GM18870 (cell line): Measurements from ENCODE around the gene GABARAPL1.

ENCODE experiments used
- ATAC-seq: cut with Tn5 transposase; IDR thresholded peaks from one replicate; pipeline ENCODE4 v1.9.1; 2021; ENCODE audit warnings: moderate library complexity; ENCODE audit not compliant: unreplicated experiment

GABARAPL1 gene

DNA sequence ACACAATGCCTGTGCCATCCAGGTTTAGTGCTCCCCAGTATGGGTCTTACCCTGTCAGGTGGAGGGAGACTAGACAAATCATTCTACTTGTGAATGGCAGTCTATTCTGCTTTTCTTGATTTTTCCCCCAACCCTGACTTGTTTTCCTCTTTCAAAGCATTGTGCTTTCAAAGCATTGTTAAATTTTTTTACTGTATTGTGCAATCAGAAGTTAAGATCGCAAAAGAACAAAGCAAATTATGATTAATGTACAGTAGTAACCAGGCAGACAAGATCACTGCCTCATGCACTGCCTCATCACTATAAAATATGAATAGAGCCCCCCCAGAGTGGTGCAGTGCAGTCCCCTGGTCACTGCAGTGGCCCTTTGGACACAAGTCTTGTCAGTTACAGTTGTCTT, 14.1 kb downstream of the GABARAPL1 start:
- ATAC-seq, result no peak

DNA sequence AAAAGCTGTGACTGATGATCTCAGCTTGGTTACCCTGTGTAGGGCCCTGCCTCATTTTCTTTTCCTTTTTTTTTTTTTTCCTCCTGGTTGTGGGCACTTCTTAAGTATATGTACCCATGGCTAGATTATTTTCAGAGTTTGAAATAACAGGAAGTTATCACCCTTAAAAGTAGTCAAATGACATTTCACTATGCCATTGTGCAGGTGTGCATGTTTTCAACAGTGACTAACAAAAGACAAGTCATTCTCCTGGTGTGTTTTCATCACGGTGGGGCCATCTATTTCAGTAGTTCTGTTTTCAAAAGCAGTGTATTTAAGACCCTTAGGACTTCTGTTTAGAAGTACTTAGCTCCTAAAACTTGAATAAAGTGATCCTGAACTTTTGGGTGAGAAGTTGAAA, 15.0 kb downstream of the GABARAPL1 start:
- no peak for ATAC-seq

DNA sequence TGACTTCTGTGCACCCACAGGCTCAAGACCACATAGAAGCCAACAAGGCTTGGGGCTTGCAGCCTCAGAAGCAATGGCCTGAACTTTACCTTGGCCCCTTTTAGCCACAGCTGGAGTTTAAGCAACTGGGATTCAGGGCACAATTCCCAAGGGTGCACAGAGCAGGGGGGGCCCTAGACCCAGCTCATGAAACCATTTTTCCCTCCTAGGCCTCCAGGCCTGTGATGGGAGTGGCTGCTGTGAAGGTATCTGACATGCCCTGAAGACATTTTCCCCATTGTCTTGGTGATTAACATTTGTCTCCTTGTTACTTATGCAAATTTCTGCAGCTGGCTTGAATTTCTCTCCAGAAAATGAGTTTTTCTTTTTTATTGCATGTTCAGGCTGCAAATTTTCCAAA, 21.9 kb downstream of the GABARAPL1 start:
- ATAC-seq, result no peak

DNA sequence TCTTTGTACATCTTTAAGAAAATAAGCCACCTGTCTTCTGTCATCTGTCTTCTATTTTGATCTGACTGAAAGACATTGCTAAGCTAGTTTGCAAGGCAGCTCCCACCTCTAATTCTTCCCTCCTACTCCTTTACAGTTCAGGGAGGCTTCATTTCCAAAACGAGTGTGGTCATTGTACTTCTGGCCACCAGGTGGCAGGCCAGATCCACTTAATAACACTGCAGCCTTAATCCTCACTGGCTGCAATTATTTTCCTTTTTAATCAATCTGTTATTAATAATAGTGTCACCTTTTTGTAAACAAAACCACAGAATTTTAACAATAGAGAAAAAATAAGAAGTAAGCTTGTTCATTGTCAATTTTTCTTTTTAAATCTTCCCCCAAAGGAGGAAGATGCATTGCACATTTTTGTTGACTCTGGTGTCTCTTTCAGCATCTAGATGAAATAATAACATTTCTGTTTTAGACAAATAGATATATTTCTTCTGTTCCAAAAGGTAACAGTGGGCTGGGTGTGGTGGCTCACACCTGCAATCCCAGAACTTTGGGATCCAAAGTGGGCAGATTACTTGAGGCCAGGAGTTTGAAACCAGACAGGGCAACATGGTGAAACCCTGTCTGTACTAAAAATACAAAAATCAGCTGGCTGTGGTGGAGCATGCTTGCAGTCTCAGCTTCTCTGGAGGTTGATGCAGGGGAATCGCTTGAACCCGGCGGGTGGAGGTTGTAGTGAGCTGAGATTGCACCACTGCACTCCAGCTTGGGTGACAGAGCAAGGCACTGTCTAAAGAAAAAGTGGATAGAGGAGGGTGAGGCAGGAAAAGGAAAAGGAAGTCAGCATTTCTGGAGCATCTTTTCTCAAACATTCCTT, 23.3 kb downstream of the GABARAPL1 start:
- ATAC-seq, result no peak

DNA sequence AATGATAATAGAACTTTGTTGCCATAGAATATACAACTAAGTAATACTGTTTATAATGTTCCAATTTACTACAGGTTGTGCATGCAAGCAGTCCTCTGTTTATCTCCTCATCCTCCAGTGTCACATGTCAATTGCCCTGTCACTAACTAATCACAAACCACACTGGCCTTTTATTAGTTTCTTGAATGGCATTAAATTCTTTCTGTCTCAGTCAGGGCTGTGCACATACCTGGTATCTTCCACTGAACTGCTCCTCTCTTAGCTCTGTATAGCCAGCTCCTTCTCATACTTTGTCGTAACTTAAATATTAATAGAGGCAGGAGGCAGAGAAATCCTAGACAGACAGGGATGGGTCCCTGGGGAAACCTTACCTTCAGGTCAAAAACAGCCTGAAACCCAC, 24.0 kb downstream of the GABARAPL1 start:
- no peak for ATAC-seq

DNA sequence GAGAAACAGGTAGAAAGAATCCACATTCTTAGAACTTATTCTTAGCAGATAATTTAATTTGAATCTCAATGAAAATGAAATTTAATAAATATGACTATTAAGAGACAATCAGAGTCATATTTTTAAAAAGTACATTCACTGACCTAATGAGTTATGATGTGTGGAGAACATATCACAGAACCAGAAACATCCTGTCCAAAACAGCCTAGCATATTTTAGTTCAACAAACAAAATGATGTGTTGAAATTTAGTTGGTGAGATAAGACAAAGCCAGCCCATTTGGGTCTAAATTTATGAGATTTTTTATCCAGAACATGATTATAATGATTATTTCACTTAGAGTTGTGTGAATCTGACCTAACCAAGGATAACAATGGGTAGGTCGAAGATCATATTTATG, 25.8 kb downstream of the GABARAPL1 start:
- ATAC-seq, result no peak

DNA sequence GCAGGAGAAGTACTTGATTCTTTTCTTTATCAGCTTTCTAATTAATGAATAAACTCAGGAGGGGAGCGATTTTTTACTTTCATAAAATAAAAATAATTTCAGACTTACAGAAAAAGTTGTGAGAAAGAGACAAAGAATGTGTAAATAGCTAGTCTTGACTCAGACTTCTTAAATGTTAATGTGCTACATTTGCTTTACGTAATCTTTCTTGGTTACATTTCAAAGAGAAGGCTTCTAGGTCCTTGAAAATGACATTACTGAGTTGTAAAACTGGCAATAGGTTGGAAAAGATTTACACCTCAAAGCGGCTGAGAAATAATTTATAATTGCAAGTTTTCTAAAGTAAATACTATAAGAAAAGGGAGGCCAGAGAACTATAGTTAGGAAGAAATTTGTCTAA, 28.6 kb downstream of the GABARAPL1 start:
- no peak for ATAC-seq

DNA sequence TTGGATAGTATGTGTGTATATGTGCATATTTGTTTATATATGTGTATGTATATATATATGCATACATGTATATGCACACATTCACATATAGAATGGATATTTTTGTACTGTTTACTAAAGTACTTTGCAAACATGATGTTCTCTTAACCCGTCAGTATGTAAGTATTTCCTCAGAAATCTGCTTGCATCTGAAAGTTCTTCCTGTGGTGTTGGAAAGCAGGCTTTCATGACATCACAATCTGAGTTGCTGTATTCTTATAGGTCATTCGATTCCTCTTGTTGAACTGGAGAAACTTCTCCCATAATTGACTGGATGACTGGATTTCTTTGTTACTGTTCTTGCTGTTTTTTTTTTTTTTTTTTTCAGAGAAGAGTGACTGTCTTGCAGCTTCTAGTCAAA, 29.1 kb downstream of the GABARAPL1 start:
- ATAC-seq, result no peak

DNA sequence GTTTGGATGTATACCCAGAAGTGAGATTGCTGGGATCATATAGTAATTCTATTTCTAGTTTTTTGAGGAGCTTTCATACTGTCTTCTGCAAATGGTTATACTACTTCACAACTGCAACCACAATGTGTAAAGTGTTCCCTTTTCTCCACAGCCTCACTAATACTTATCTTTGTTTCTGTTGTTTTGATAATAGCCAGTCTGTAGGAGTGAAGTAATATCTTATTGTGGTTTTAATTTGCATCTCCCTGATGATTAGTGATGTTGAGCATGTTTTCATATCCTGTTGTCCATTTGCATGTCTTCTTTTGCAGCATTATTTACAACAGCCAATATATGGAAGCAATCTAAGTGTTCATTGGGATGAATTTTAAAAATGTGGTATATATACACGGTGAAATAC, 29.9 kb downstream of the GABARAPL1 start:
- ATAC-seq, result no peak

DNA sequence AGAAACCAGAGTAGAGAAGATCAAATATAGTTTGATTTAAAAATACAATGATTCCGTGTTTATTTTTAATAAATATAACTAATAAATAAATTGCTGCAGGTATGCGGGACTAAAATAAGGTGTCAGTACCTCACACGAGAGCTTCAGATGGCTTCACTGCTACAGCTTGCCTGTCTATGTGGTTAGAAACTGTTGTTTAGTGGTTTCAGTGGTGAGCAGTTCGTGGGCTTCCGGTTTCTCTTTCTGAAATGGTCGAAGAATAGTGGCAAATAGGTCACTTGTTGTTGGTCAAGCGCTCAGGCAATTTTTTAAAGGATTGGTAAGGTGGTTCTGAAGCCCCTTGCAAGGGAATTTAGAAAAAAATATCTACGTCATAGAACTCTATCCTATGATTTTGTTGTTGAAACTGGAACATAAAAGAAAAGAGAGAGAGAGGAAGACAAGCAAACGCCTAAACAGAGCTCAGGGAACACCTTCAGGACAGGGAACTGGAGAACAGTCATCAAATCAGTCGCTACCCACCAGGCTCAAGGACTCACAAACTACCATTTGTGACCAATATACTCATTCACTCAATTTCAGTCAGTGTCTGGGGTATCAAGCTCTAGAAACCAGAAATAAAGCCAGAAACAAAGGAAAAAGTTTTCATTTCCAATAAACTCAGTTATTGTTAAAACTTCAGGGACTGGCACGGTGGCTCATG, 31.3 kb downstream of the GABARAPL1 start:
- peak; percentile 85 for ATAC-seq

DNA sequence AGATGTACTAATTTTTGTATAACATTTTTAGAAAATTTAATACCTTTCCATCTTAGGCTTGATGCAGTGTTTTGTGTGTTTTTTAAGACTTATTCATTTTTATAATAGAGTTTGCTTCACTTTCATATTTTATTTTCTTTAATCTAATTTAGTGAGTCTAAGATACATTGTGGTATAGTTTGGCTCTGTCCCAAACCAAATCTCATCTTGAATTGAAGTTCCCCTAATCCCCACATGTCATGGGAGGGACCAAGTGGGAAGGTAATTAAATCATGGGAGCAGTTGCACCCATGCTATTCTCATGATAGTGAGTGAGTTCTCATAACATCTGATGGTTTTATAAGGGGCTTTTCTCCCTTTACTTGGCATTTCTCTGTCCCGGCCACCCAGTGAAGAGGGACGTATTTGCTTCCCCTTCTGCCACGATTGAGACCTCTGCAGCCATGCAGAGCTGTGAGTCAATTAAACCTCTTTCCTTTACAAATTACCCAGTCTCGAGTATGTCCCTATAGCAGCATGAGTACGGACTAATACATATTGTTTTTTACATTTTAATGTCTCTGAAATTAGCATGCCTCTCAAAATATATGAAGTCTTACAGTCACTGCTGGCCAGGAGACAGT, 34.9 kb downstream of the GABARAPL1 start:
- no peak for ATAC-seq

DNA sequence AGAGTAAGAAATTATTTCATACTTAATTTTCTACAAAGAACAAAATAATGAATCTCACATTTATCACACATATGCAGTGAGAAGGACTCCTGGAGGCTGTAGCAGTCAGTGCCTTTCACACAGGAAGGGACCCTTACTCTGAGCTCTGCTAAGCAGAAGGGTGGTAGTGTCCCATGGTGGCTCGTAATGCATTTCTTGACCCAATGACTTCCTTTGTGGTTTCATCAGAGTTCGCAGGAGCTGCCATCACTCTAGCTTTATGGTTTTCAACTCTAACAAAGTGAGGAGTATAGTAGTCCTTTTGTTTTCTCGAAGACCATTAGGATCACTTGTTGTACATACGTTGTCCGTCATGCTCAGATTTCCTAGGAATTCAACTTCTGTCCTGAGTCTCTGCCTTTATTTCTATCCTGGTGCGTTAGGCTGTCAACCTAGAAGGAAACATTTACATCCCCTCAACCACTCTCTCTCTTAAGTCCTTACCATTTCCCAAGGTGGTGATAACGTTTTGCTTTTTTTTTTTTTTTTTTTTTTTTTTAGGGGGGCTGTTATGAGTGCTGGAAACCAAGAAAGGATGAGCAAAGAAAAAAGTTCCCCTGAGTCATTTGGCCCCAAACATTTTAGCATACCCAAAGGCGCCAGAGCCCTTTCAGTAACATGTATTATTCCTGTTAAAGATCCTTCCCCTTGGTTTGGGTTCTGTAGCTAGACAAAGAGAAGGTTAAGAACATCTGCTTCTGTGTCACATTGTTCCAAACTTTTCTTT, 37.2 kb downstream of the GABARAPL1 start:
- ATAC-seq, result no peak

DNA sequence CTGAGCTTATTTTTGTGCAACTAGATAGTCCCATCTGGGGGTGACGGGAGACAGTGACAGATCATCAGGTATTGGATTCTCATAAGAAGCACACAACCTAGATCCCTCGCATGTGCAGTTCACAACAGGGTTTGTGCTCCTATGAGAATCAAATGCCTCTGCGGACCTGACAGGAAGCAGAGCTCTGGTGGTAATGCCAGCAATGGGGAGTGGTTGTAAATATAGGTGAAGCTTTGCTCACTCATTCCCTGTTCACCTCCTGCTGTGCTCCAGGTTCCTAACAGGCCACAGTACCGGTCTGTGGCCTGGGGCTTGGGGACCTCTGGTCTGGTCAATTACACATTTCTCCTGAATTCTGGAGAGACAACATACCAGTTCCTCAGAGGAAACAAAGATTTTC, 39.0 kb downstream of the GABARAPL1 start:
- ATAC-seq, result no peak

DNA sequence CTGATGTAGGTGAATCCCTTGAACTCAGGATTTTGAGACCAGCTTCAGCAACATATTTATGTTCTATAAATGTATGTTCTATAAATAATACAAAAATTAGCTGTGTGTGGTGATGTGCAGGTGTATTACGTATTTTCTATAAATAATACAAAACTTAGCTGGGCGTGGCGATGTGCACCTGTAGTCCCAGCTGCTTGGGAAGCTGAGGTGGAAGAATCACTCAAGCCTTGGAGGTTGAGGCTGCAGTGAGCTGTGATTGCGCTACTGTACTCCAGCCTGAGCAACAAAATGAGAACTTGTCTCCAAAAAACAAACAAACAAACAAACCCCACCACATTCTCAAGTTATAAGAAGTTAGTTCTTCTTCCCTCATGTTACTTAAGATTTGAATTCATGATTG, 39.5 kb downstream of the GABARAPL1 start:
- ATAC-seq, result no peak

DNA sequence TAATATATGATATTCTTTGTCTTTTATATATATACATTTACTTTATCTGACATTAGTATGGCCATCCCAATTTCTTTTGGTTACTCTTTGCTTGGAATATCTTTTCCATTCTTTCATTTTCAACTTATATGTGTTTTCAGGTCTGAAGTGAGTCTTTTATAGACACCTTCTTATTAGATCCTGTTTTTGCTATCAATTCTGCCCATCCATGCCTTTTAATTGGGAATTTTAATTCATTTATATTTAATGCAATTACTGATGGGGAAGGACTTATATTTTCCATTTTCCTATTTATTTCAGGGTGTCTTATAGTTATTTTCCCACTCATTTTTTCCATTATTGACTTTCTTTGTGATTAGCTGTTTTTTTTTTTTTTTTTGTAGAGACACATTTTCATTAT, 43.4 kb downstream of the GABARAPL1 start:
- no peak for ATAC-seq

DNA sequence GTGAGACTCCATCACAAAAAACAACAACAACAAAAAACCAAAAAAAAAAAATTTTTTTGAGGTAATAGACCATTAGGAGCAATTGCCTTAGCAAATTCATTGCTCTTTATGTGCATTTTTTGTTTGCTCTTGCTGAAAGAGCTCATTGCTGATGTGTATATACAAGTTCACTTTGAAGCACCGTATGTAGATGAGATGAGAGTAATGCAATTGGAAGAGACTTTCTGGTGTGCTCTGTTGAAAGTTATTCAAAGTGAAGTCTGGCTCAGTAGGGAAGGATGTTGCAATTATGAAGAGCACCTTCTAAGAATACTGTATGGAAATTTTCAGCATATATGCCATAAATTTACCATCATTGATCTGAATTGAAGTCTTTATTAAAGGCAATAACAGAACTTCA, 48.2 kb downstream of the GABARAPL1 start:
- no peak for ATAC-seq

DNA sequence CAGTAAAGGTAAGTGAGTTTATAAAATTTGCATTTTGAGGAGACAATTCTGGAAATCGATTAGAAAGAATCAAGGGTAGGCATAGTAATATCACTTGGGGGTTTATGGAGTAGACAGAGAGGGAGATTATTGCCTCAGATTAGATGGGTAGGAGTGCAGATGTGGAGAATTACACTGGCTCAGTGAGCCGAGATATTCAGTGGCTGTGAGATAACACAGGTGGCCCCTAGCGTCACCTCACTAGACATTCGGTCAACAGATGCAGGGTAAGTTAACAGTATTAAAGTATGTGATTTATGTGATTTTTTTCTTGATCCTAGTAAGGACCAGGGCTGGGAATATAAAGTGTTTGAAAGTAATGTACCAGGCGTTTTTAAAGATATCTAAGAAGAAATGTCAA, 55.4 kb downstream of the GABARAPL1 start:
- ATAC-seq, result no peak

DNA sequence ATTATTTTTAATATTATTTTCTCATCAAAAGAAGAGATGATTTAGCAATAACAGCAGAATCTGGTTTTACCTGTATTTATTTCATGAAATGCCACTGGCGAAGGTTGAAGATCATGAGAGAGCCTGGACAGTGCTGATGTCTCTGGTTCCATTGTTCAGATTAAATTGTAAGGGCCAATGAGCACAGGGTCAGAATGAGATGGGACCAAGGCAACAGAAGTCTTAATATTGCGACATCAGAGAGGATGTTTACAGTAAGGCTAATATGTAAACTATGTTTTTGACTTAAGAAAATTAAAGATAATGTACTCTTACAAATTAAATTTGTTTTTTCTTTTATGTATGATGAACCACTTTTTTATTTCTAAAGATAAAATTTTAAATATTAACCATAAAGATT, 59.8 kb downstream of the GABARAPL1 start:
- ATAC-seq, result no peak
